SH-SY5Y (cell line): ENCODE measurements around the gene MORC1.

Source experiments
- GATA2 ChIP-seq: IDR thresholded peaks from 2 replicates; pipeline ENCODE4 v1.6.1; 2011; ENCODE audit warnings: mild to moderate bottlenecking, low read depth, low read length
- GATA3 ChIP-seq: IDR thresholded peaks from 2 replicates; pipeline ENCODE4 v1.6.1; 2011; ENCODE audit warnings: low read depth, mild to moderate bottlenecking, low read length, moderate library complexity

DNA sequence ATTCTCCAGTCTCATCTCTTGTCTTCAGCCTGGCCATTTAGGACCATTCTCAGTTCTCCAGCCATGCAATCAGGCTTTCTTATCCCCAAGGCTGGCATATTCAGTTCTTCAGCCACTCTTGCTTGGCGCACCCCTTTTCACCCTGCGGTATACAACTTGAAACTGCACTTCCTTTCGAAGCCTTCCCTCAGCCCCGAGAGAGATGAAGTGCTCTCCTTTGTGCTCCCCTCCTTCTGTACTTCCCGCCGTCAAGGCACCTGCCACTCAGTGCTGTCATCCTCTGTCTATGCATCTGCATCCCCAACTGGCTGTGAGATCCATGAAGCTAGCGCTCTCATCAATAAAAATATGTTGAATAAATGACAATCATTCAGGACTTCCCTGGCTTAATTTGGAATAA lies 45.7 kb downstream of the MORC1 start:
- no peak for TF ChIP-seq GATA3
- TF ChIP-seq GATA2 = no peak
